Skeletal muscle satellite cell (primary cell): ENCODE data around the gene FCRLB.
"Not testable (repeated sequence)": the region's sequence is repeated elsewhere in the genome, so short reads cannot be mapped to it uniquely, and the experiment has no call there.

Source experiments
- H3K27me3 ChIP-seq: 2 replicates; pipeline ENCODE4 v1.7.0; 2013; ENCODE audit warnings: low read length; ENCODE audit not compliant: control insufficient read depth, insufficient read depth
- H3K36me3 ChIP-seq: 2 replicates; pipeline ENCODE4 v1.7.0; 2013; ENCODE audit warnings: mild to moderate bottlenecking, control low read depth, low read length; ENCODE audit not compliant: insufficient read depth
- H3K4me1 ChIP-seq: 2 replicates; pipeline ENCODE4 v1.7.0; 2013; ENCODE audit warnings: low read length; ENCODE audit not compliant: control insufficient read depth, insufficient read depth
- H3K4me2 ChIP-seq: 2 replicates; pipeline ENCODE4 v1.7.0; 2013; ENCODE audit warnings: mild to moderate bottlenecking, low read length
- H3K4me3 ChIP-seq: 2 replicates; pipeline ENCODE4 v1.7.0; 2013; ENCODE audit warnings: low read length
- H3K9ac ChIP-seq: 2 replicates; pipeline ENCODE4 v1.7.0; 2013; ENCODE audit warnings: mild to moderate bottlenecking, low read depth, low read length, moderate library complexity
- H3K9me3 ChIP-seq: replicated peaks from 2 replicates; pipeline ENCODE4 v1.7.0; 2013; ENCODE audit warnings: mild to moderate bottlenecking, control low read depth, low read length

The FCRLB gene

DNA sequence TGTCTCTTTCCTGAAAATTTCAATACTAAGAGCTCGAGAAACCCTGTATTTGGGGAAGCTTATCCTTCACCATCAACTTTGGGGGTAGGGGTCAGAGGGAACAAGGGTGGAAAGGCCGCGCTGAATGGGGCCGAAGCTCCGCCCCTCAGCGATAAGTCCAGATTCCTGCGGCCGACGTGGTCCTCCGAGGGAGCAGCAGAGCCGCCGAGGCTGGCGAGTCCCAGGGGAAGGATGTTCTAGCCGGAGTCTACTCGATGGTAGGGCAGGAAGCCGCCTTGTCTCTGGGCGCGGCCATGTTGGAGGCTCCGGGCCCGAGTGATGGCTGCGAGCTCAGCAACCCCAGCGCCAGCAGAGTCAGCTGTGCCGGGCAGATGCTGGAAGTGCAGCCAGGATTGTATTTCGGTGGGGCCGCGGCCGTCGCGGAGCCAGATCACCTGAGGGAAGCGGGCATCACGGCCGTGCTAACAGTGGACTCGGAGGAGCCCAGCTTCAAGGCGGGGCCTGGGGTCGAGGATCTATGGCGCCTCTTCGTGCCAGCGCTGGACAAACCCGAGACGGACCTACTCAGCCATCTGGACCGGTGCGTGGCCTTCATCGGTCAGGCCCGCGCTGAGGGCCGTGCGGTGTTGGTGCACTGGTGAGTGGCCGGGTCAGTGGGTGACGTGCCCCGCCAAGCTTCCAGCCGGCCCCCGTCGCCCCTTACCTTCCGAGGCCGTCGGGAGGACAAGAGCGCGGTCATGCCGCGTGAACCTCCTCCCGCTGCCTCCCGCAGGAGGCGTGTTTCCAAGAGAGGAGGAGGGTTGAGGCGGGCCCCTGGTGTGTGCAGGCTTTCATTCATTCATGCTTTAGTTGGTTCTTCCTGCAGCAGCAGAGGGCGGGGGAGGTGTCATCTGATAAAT lies 28.4 kb downstream of the FCRLB start, which contains the start of gene DUSP12:
Gene DUSP12 (plus strand): TSS at position 278 of the 899 bp plus-strand sequence. CDS start 16 bp downstream, at position 294.
- H3K4me3 ChIP-seq, result peak within 1 kb of the TSS; percentile 88
- peak within 1 kb of the TSS; percentile 96 for H3K9ac ChIP-seq
- peak within 1 kb of the TSS; percentile 86 for H3K4me2 ChIP-seq
- H3K9me3 ChIP-seq, result no peaks in the 10 kb centered on the region
- H3K36me3 ChIP-seq, result peaks cover 34% of the 10 kb centered on the region
- H3K27me3 ChIP-seq, result no peaks in the 10 kb centered on the region
- peaks cover 10% of the 10 kb centered on the region for H3K4me1 ChIP-seq

DNA sequence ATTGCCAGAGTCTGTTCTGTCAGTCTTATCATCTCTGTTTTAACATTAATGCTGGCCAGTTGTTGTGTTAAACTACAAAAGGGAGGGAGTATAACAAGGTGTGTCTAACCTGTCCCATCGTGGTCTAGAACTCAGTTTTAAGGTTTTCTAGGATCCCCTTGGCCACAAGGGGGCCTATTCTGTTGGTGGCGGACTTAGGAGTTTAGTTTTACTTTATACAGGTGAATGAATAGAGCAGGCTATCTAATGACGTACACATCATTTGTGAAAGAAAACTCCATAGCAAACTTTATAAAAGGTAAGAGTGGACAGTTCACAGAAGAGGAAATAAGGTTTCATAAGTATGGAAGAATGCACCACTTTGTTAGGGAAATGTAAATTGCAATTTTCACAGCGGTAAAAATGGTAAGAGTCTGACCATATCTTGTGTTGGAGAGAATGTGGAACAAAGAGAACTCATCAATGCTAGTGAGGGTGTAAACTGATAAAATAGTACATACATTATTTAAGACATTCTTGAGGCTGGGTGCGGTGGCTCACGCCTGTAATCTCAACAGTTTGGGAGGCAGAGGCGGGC lies 42.3 kb downstream of the FCRLB start:
- Histone ChIP-seq H3K4me2 (no peak overlapping the region), H3K27me3 (no peaks in the 10 kb centered on the region), H3K36me3 (peaks cover 2% of the 10 kb centered on the region), H3K4me3 (no peak overlapping the region), H3K9ac (no peak overlapping the region), H3K9me3 (no peaks in the 10 kb centered on the region), H3K4me1 (peaks cover 6% of the 10 kb centered on the region)

DNA sequence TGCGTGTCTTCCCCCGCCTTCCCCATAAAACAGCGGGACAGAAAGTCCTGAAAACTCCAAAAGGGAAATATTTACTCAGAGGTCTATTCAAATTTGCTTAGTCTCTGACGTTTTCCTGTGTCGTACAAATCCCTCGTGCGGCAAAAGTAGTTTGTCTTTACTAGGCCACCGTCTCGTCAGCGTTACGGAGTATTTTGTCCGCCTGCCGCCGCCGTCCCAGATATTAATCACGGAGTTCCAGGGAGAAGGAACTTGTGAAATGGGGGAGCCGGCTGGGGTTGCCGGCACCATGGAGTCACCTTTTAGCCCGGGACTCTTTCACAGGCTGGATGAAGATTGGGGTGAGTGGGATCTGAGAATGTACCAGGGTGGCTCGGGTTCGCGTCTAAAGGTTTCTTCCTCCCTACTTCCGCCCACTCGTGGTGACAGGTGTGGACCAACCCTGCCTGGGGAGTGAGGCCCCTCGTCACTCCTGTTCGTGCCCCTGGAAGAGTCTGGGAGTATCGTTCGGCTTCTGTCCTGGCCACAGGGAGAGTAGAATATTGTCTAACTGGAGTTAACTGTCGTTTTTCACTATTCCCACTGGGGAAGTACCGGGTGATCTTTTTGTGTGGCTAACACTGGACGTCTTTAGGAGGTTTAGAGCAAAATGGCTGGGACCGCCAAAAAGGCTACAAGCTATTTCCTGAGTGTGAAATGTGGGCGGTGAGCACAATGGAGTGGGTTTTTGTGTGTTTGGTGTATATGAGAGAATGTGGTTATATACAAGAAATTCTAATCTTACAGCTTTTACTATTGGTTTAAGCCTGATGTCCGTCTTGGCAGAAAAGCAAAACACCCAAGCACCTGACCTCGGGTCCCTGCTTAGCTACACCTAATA lies 45.0 kb downstream of the FCRLB start, which contains the start of gene ATF6:
Gene ATF6 (plus strand): TSS at position 219 of the 880 bp plus-strand sequence. CDS start 41 bp downstream, at position 260.
- H3K9ac ChIP-seq, result peak within 1 kb of the TSS; percentile 91
- no peaks in the 10 kb centered on the region for H3K9me3 ChIP-seq
- peak within 1 kb of the TSS; percentile 91 for H3K4me3 ChIP-seq

DNA sequence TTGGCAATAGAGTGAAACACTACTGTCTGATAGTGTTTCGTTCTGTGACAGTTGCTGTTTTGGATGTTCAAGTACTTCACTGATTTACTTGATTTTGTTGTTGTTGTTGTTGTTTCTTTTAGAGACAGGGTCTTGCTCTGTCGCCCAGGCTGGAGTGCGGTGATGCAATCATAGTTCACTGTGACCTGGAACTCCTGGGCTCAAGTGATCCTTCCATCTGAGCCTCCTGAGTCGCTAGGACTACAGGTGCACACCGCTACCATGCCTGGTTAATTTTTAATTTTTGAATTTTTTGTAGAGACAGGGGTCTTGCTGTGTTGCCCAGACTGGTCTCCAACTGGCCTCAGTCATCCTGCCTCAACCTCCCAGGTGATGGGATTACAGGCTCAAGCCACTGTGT lies 47.1 kb downstream of the FCRLB start:
- Histone ChIP-seq H3K4me1 (peaks cover 13% of the 10 kb centered on the region), H3K4me2 (no peak overlapping the region)

More for the DNA sequence above, 45.0 kb downstream of the FCRLB start, which contains the start of gene ATF6:
- Histone ChIP-seq H3K36me3 (no peaks in the 10 kb centered on the region), H3K4me1 (peaks cover 13% of the 10 kb centered on the region), H3K4me2 (peak within 1 kb of the TSS; percentile 89), H3K27me3 (no peaks in the 10 kb centered on the region)

DNA sequence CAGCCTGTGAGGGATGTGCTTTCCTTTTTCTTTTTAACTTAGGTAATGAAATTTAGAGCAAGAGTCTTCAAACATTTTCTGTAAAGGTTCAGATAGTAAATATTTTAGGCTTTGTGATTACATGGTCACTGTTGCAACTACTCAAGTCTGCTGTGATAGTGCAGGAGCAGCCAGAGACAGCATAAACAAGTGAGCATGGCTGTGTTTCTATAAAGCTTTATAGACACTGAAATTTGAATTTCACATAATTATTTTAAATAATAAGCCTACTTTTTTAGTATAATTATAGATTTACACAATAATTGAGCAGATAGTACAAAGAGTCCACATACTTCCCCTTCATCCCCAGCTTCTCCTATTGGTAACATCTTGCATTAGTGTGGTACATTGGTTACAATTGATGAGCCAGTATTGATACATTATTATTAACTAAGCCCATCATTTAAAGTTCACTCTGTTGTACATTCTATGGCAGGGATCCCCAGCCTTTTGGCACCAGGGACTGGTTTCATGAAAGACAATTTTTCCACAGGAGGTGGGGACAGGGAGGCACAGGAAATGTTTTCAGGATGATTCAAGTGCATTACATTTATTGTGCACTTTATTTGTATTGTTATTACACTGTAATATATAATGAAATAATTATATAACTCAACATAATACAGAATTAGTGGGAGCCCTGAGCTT lies 47.8 kb downstream of the FCRLB start:
- Histone ChIP-seq H3K9me3 (no peaks in the 10 kb centered on the region), H3K4me2 (peak overlapping the region; percentile 57), H3K4me3 (no peak overlapping the region), H3K27me3 (no peaks in the 10 kb centered on the region), H3K36me3 (no peaks in the 10 kb centered on the region), H3K9ac (no peak overlapping the region), H3K4me1 (peaks cover 13% of the 10 kb centered on the region)

More for the DNA sequence above, 47.1 kb downstream of the FCRLB start:
- no peaks in the 10 kb centered on the region for H3K27me3 ChIP-seq
- H3K9ac ChIP-seq, result no peak overlapping the region
- H3K36me3 ChIP-seq, result no peaks in the 10 kb centered on the region
- no peak overlapping the region for H3K4me3 ChIP-seq
- no peaks in the 10 kb centered on the region for H3K9me3 ChIP-seq

DNA sequence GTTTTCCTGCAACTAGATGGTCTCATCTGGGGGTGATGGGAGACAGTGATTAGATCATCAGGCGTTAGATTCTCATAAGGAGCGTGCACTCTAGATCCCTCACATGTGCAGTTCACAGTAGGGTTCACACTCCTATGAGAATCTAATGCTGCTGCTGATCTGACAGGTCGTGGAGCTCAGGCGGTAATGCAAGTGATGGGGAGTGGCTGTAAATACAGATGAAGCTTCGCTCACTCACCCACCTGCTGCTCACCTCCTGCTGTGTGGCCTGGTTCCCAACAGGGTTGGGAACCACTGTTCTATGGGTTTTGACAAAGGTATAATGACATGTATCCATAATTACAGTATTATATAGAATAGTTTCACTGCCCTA lies 48.3 kb downstream of the FCRLB start:
- not testable (repeated sequence) for H3K36me3 ChIP-seq, H3K4me3 ChIP-seq, H3K27me3 ChIP-seq, H3K9me3 ChIP-seq, H3K9ac ChIP-seq
- peak overlapping the region; percentile 57 for H3K4me2 ChIP-seq
- H3K4me1 ChIP-seq, result peaks cover 13% of the 10 kb centered on the region

DNA sequence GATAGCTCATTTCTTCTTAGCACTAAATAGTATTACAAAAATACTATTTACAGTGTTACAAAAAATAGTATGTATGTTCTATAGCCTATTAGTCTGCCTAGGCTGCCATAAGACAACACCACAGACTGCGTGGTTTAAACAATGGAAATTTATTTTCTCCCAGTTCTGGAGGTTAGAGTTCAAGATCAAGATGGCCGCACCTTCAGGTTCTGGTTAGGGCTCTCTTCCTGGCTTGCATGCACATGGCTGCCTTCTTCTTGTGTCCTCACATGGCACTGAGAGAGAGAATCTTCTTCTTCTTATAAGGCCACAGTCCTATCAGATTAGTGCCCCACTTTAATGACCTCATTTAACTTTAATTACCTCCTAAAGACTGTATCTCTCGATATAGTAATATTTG lies 48.9 kb downstream of the FCRLB start:
- Histone ChIP-seq H3K4me3 (no peak overlapping the region), H3K4me1 (peaks cover 13% of the 10 kb centered on the region), H3K4me2 (no peak overlapping the region), H3K9me3 (no peaks in the 10 kb centered on the region), H3K27me3 (no peaks in the 10 kb centered on the region), H3K9ac (no peak overlapping the region), H3K36me3 (no peaks in the 10 kb centered on the region)

DNA sequence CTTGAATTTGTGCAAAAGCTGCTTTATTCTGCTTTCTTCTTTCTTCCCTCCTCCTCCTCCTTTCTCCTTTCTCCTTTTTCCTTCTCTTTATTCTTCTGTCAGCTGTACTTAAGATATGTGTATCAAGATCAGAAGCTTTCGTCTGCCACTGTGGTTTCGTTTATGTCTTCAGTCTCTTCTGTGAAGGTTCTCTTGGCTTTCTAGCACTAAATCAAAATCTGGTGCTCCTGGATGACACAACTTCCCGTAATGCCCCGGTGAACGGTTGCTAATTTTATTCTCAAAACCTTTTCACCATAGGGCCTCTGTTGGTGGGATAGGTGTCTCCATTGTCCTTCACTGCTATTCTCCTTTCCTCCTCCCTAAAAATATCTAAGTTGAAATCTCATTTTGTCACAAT lies 49.8 kb downstream of the FCRLB start:
- Histone ChIP-seq H3K4me1 (peaks cover 13% of the 10 kb centered on the region), H3K36me3 (no peaks in the 10 kb centered on the region), H3K9ac (no peak overlapping the region), H3K9me3 (no peaks in the 10 kb centered on the region), H3K4me3 (no peak overlapping the region), H3K27me3 (no peaks in the 10 kb centered on the region), H3K4me2 (no peak overlapping the region)

DNA sequence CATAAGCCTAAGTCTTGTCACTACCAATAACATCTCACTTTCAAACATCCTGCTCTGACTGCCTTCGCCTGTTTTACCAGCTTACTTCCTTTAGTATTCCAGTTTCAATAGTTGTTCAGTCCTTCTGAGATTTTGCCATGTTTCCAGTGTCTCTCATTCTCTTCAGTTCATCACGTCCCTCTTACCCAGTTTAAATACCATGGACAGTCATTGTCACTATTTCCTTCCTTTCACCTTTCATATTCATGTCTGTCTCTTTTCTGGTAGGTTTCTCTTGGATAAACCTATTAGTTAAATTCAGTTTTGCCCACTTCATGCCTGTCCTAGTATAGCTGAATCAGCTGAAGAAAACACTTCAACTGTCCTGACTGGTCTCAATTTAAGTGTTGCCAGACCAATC lies 50.6 kb downstream of the FCRLB start:
- Histone ChIP-seq H3K4me1 (peaks cover 12% of the 10 kb centered on the region), H3K9ac (no peak overlapping the region), H3K4me3 (no peak overlapping the region), H3K9me3 (no peaks in the 10 kb centered on the region), H3K36me3 (no peaks in the 10 kb centered on the region), H3K27me3 (no peaks in the 10 kb centered on the region), H3K4me2 (no peak overlapping the region)

DNA sequence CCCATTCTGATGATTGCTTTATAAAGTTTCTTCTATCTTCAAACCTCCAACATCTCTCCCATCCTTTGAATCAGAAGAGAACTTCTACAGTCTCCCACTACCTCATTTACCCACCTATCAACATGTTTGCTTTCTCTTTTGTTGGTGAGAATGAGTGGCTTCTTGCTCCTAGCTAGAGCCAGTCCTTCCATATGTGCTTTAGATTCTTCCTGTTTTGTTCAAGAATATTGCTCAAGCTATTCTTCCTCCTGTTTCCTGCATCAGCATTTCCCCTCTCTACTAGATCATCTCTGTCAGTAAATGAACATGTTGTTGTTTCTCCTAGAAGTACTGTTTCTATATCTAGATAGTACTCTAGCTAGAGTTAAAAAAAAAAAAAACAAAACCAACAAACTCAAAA lies 51.1 kb downstream of the FCRLB start:
- H3K36me3 ChIP-seq, result no peaks in the 10 kb centered on the region
- H3K9me3 ChIP-seq, result no peaks in the 10 kb centered on the region
- H3K4me2 ChIP-seq, result no peak overlapping the region
- H3K9ac ChIP-seq, result no peak overlapping the region
- peaks cover 8% of the 10 kb centered on the region for H3K4me1 ChIP-seq
- no peaks in the 10 kb centered on the region for H3K27me3 ChIP-seq
- H3K4me3 ChIP-seq, result no peak overlapping the region

DNA sequence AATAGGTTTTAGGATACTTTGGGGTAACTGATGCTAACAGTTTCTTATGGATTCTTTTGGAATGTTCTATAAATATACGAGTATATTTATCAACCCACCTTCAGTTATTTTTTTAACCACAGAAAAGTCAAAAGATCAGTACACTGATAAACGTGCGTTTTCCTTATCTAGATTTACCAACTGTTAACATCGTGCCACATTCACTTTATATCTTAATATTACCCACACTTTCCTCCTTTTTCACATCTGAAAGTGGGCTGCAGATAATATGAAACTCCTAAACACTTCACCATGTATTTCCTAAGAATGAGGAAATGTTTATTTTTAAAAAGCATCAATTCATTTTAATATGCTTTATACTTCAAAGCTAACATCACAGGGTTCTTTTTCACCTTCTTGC lies 52.4 kb downstream of the FCRLB start:
- Histone ChIP-seq H3K9me3 (no peaks in the 10 kb centered on the region), H3K4me3 (no peak overlapping the region), H3K27me3 (no peaks in the 10 kb centered on the region), H3K4me1 (peaks cover 6% of the 10 kb centered on the region), H3K4me2 (no peak overlapping the region), H3K9ac (no peak overlapping the region), H3K36me3 (no peaks in the 10 kb centered on the region)
